SK-N-SH (cell line): ENCODE measurements around the gene GRIK1. TPM values are rescaled to one million over a fixed set of nuclear protein-coding genes. Genes with fewer than 3 reads are reported as not detected.

Experiments used
- CTCF ChIA-PET: fragments of 300-600, 350-600 bp; formaldehyde crosslinking; extraction: SDS; loops from one replicate; lab custom pipeline; 2021; lab: Yijun Ruan, JAX
- POLR2A ChIA-PET: fragments of 350-600 bp; sonication (Branson Sonifier 250); formaldehyde crosslinking; extraction: SDS; loops from one replicate; lab custom pipeline; 2020; ENCODE audit warnings: antibody characterized with exemption, inconsistent platforms; lab: Yijun Ruan, JAX
- DNase-seq: peaks from one replicate; pipeline ENCODE4 v3.0.0; 2012
- H2AFZ ChIP-seq: fragments of 200-600 bp; sonication (generic); 2 replicates; pipeline ENCODE4 v1.8.1; 2016; ENCODE audit warnings: antibody characterized with exemption, mild to moderate bottlenecking, low read depth
- H3F3A ChIP-seq: fragments of 200-600 bp; sonication (generic); replicated peaks from 2 replicates; pipeline ENCODE3; 2016; ENCODE audit warnings: antibody characterized with exemption, mild to moderate bottlenecking; ENCODE audit not compliant: insufficient read depth
- H3K27ac ChIP-seq, 2 experiments: fragments of 200-500 bp in 1 of 2; fragments of 200-600 bp in 1 of 2; sonication (Bioruptor generic) in 1 of 2; sonication (generic), shearing (Covaris generic) in 1 of 2; 2 replicates each; pipeline versions ENCODE4 v1.5.1 to v1.6.1; 2014 to 2016; ENCODE audit warnings: low read depth in 2 of 2, inconsistent platforms in 1 of 2, low read length in 1 of 2, mild to moderate bottlenecking in 1 of 2, mixed read lengths in 1 of 2
- H3K27me3 ChIP-seq: fragments of 200-600 bp; sonication (generic), shearing (Covaris generic); 2 replicates; pipeline ENCODE4 v1.6.1; 2016; ENCODE audit warnings: mixed run types; ENCODE audit not compliant: insufficient read depth
- H3K36me3 ChIP-seq, 2 experiments: fragments of 200-500 bp in 1 of 2; fragments of 200-600 bp in 1 of 2; sonication (Bioruptor generic) in 1 of 2; sonication (generic) in 1 of 2; replicated peaks in 1 of 2; 2 replicates each; pipeline versions ENCODE3 to v1.5.1; 2014 to 2016; ENCODE audit warnings: low read length in 1 of 2, mild to moderate bottlenecking in 1 of 2; ENCODE audit not compliant: insufficient read depth in 2 of 2, control insufficient read depth in 1 of 2
- H3K4me1 ChIP-seq, 2 experiments: fragments of 200-500 bp in 1 of 2; fragments of 200-600 bp in 1 of 2; sonication (Bioruptor generic) in 1 of 2; sonication (generic), shearing (Covaris generic) in 1 of 2; 2 replicates each; pipeline versions ENCODE4 v1.5.1 to v1.6.1; 2014 to 2016; ENCODE audit warnings: low read depth in 1 of 2, low read length in 1 of 2, mixed run types in 1 of 2; ENCODE audit not compliant: insufficient read depth in 2 of 2, control insufficient read depth in 1 of 2
- H3K4me2 ChIP-seq: fragments of 200-600 bp; sonication (generic), shearing (Covaris generic); 2 replicates; pipeline ENCODE4 v1.6.1; 2017; ENCODE audit warnings: mixed run types
- H3K4me3 ChIP-seq, 2 experiments: fragments of 200-500 bp in 1 of 2; fragments of 200-600 bp in 1 of 2; sonication (Bioruptor generic) in 1 of 2; sonication (generic), shearing (Covaris generic) in 1 of 2; 2 replicates each; pipeline versions ENCODE4 v1.5.1 to v1.8.1; 2014 to 2016; ENCODE audit warnings: low read depth in 2 of 2, inconsistent platforms in 1 of 2, low read length in 1 of 2, mild to moderate bottlenecking in 1 of 2, mixed read lengths in 1 of 2, moderate library complexity in 1 of 2
- H3K79me2 ChIP-seq: fragments of 200-600 bp; sonication (generic); 2 replicates; pipeline ENCODE4 v1.8.1; 2017; ENCODE audit warnings: mild to moderate bottlenecking; ENCODE audit not compliant: insufficient read depth
- H3K9ac ChIP-seq: fragments of 200-600 bp; sonication (generic); 2 replicates; pipeline ENCODE4 v1.6.1; 2017; ENCODE audit warnings: mixed run types
- H3K9me2 ChIP-seq: fragments of 200-600 bp; sonication (generic); 2 replicates; pipeline ENCODE4 v1.6.1; 2017; ENCODE audit warnings: mixed run types
- H3K9me3 ChIP-seq: fragments of 200-600 bp; sonication (generic); 2 replicates; pipeline ENCODE4 v1.6.1; 2017; ENCODE audit warnings: mixed run types, mild to moderate bottlenecking, moderate library complexity
- H4K20me1 ChIP-seq: fragments of 200-600 bp; sonication (generic); 2 replicates; pipeline ENCODE4 v1.6.1; 2017; ENCODE audit warnings: mild to moderate bottlenecking, mixed run types; ENCODE audit not compliant: insufficient read depth
- CHD2 ChIP-seq: fragments of 150-350 bp; IDR thresholded peaks from 2 replicates; pipeline ENCODE4 v1.6.1; 2018; ENCODE audit warnings: low read length; ENCODE audit not compliant: partially characterized antibody
- EP300 ChIP-seq, 2 experiments: IDR thresholded peaks; 2 replicates each; pipeline versions ENCODE4 v1.4.0 to v1.6.1; 2012; ENCODE audit warnings: borderline replicate concordance in 1 of 2, low read depth in 1 of 2, low read length in 1 of 2
- EZH2phosphoT487 ChIP-seq: fragments of 200-600 bp; sonication (generic); IDR thresholded peaks from 2 replicates; pipeline ENCODE4 v1.6.1; 2017; ENCODE audit warnings: low read depth, mixed run types, mild to moderate bottlenecking, antibody characterized with exemption, moderate library complexity, borderline replicate concordance
- FOSL2 ChIP-seq: IDR thresholded peaks from 2 replicates; pipeline ENCODE4 v1.4.0; 2012; ENCODE audit warnings: low read depth, mild to moderate bottlenecking, moderate library complexity, borderline replicate concordance
- FOXJ3 ChIP-seq: sonication (generic); formaldehyde crosslinking; IDR thresholded peaks from 2 replicates; pipeline ENCODE4 v1.5.1; 2020; ENCODE audit warnings: mild to moderate bottlenecking, missing genetic modification reagents
- GABPA ChIP-seq: IDR thresholded peaks from 2 replicates; pipeline ENCODE4 v1.4.0; 2012; ENCODE audit warnings: low read depth, mild to moderate bottlenecking
- GATA2 ChIP-seq: sonication (generic); formaldehyde crosslinking; IDR thresholded peaks from 2 replicates; pipeline ENCODE4 v1.5.0; 2020; ENCODE audit warnings: mild to moderate bottlenecking, missing genetic modification reagents
- JUND ChIP-seq: IDR thresholded peaks from 2 replicates; pipeline ENCODE4 v1.4.0; 2012
- MEF2A ChIP-seq: IDR thresholded peaks from 2 replicates; pipeline ENCODE4 v1.4.0; 2012; ENCODE audit warnings: low read depth, borderline replicate concordance
- MXI1 ChIP-seq: IDR thresholded peaks from 2 replicates; pipeline ENCODE4 v1.6.1; 2012; ENCODE audit warnings: mild to moderate bottlenecking, low read depth, low read length, improper control_type of control experiment
- NRF1 ChIP-seq: IDR thresholded peaks from 2 replicates; pipeline ENCODE4 v1.6.1; 2012; ENCODE audit warnings: low read depth, mild to moderate bottlenecking, low read length
- RCOR1 ChIP-seq: fragments of 150-350 bp; IDR thresholded peaks from 2 replicates; pipeline ENCODE4 v1.6.1; 2017; ENCODE audit warnings: antibody characterized with exemption, low read length
- REST ChIP-seq: IDR thresholded peaks from 2 replicates; pipeline ENCODE4 v1.6.1; 2012; ENCODE audit warnings: mild to moderate bottlenecking, low read depth, low read length, moderate library complexity
- RFX5 ChIP-seq: IDR thresholded peaks from 2 replicates; pipeline ENCODE4 v1.6.1; 2012; ENCODE audit warnings: mild to moderate bottlenecking, improper control_type of control experiment, low read length
- RXRA ChIP-seq: IDR thresholded peaks from 2 replicates; pipeline ENCODE4 v1.4.0; 2012; ENCODE audit warnings: low read depth, mild to moderate bottlenecking, borderline replicate concordance
- SMC3 ChIP-seq: IDR thresholded peaks from 2 replicates; pipeline ENCODE4 v1.6.1; 2012; ENCODE audit warnings: low read depth, low read length, improper control_type of control experiment
- TCF12 ChIP-seq: IDR thresholded peaks from 2 replicates; pipeline ENCODE4 v1.4.0; 2012
- USF1 ChIP-seq: IDR thresholded peaks from 2 replicates; pipeline ENCODE4 v1.4.0; 2012; ENCODE audit warnings: low read depth, borderline replicate concordance
- ZBTB33 ChIP-seq: IDR thresholded peaks from 2 replicates; pipeline ENCODE4 v1.4.0; 2012; ENCODE audit warnings: low read depth, borderline replicate concordance
- WGBS: methylation state at CpG from one replicate; pipeline ENCODE4 v1.1.6; 2017; ENCODE audit warnings: low lambda C conversion rate; 5-methylcytosine and 5-hydroxymethylcytosine counted together
- polyA plus RNA-seq, 3 experiments: library from polyadenylated mRNA; depleted of rRNA; stranded (reverse); fragments of >200 nt; gene quantifications; 2 replicates each; pipeline ENCODE4 v1.2.3, GENCODE V29; 2012
- TF ChIP-seq, protein P1 (sequence below): IDR thresholded peaks from 2 replicates; pipeline ENCODE4 v1.4.0; 2012; ENCODE audit warnings: low read depth

GRIK1 gene
- polyA plus RNA-seq, 1 of the 3 experiments (the other 2 are of a cell fraction) = not detected

GRCh38 chr21:29654203-29654602 lies 285.6 kb downstream of the GRIK1 start:
- TF ChIP-seq FOXJ3 (CRISPR knock-in tag) = no peak
- TF ChIP-seq MXI1 = no peak
- TF ChIP-seq USF1 = no peak
- TF ChIP-seq EZH2phosphoT487 = no peak
- TF ChIP-seq EP300 (IDR thresholded peaks at IDR 0.05; ENCODE audit: borderline replicate concordance in 1 of 2, low read depth in 1 of 2, low read length in 1 of 2) = no peak
- no peak for TF ChIP-seq ZBTB33
- no peak for TF ChIP-seq NRF1
- TF ChIP-seq, protein P1, sequence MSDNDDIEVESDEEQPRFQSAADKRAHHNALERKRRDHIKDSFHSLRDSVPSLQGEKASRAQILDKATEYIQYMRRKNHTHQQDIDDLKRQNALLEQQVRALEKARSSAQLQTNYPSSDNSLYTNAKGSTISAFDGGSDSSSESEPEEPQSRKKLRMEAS = no peak
- TF ChIP-seq, all 33 proteins: peak for 0
- ChIA-PET POLR2A (no interaction called here), CTCF (no interaction called here)
- Histone ChIP-seq H4K20me1 (no peaks in the 10 kb centered on the region), H3K9me3 (no peaks in the 10 kb centered on the region), H3K4me3 (no peak overlapping the region), H3K36me3 (no peaks in the 10 kb centered on the region), H3K4me2 (no peak overlapping the region), H3K9ac (no peak overlapping the region), H3K79me2 (no peaks in the 10 kb centered on the region), H3K27me3 (no peaks in the 10 kb centered on the region), H2AFZ (no peak overlapping the region), H3K4me1 (peaks cover 0 to 10% of the 10 kb centered on the region in 2 experiments; a peak in 2 of 4 replicates), H3K9me2 (no peaks in the 10 kb centered on the region), H3F3A (peaks cover 15% of the 10 kb centered on the region), H3K27ac (no peak overlapping the region)
- DNase-seq = no peak

- no peaks in the 10 kb centered on the region for H3K79me2 ChIP-seq
- no peak overlapping the region for H3K4me3 ChIP-seq
- ChIA-PET CTCF (interaction anchor here (1.7 kb wide), 1 partner anchor 17 kb away, joined by 3 read pairs; no protein-coding TSS in a partner anchor), POLR2A (no interaction called here)
- no peak overlapping the region for H3K27ac ChIP-seq
- H2AFZ ChIP-seq = no peak overlapping the region
- H3K4me2 ChIP-seq = no peak overlapping the region
- no peaks in the 10 kb centered on the region for H3K9me3 ChIP-seq
- H3K27me3 ChIP-seq = no peaks in the 10 kb centered on the region
- no peaks in the 10 kb centered on the region for H3K4me1 ChIP-seq
- no peaks in the 10 kb centered on the region for H3F3A ChIP-seq
- no peaks in the 10 kb centered on the region for H3K36me3 ChIP-seq
- no peaks in the 10 kb centered on the region for H3K9me2 ChIP-seq
- 82% methylated on average over 6 of the region's 6 CpGs for WGBS
- H4K20me1 ChIP-seq = no peaks in the 10 kb centered on the region
- H3K9ac ChIP-seq = no peak overlapping the region
- DNase-seq = no peak
- TF ChIP-seq CHD2 (no peak), JUND (no peak), GABPA (no peak), RFX5 (no peak), USF1 (no peak), EP300 (IDR thresholded peaks at IDR 0.05; ENCODE audit: borderline replicate concordance in 1 of 2, low read depth in 1 of 2, low read length in 1 of 2) (no peak), TCF12 (no peak), SMC3 (no peak), FOSL2 (no peak), RCOR1 (no peak), GATA2 (CRISPR knock-in tag) (no peak), MEF2A (no peak), REST (no peak), MXI1 (no peak), RXRA (no peak)
- TF ChIP-seq, protein P1 = no peak
Measured at GRCh38 chr21:29650523-29651022, 289.2 kb downstream of the GRIK1 start.
